Left ventricle myocardium inferior (tissue), 1 donor: ENCODE data around the gene TNNC2. TPM values are rescaled to one million over a fixed set of nuclear protein-coding genes. Genes with fewer than 3 reads are reported as not detected.

Experiments used
- DNase-seq: peaks from one replicate; pipeline ENCODE4 v3.0.0-alpha.2; 2020
- H3K27ac ChIP-seq: fragments of 200-600 bp; replicated peaks from 2 replicates; pipeline ENCODE4 v1.8.0; 2021
- H3K27me3 ChIP-seq: fragments of 200-600 bp; 2 replicates; pipeline ENCODE4 v1.8.0; 2021; ENCODE audit warnings: low read depth
- H3K36me3 ChIP-seq: fragments of 200-600 bp; 2 replicates; pipeline ENCODE4 v1.8.0; 2021
- H3K4me1 ChIP-seq: fragments of 200-600 bp; 2 replicates; pipeline ENCODE4 v1.8.0; 2021
- H3K4me3 ChIP-seq: fragments of 200-600 bp; 2 replicates; pipeline ENCODE4 v1.8.0; 2021; ENCODE audit warnings: mild to moderate bottlenecking, moderate library complexity
- H3K9me3 ChIP-seq: fragments of 200-600 bp; replicated peaks from 2 replicates; pipeline ENCODE4 v1.8.0; 2021
- intact Hi-C: fragments of 100-400 bp; cut with micrococcal nuclease; formaldehyde crosslinking; loops from one replicate; pipeline ENCODE4 v1.11.0; 2022
- total RNA-seq: library from RNA; stranded (reverse); fragmentation: NEBNext Ultra II Directional; extraction: Animal tissue kit (Norgen Biotek cat#: 25700); gene quantifications from one replicate; pipeline ENCODE4 v1.2.1, GENCODE V29; 2021
- TF ChIP-seq, protein P1 (sequence below): fragments of 200-600 bp; IDR thresholded peaks from 2 replicates; pipeline ENCODE4 v1.8.0; 2021; ENCODE audit warnings: antibody characterized with exemption, mild to moderate bottlenecking, borderline replicate concordance
- donor health status: DM: no; HTN: yes; CAD: no; lungs with severe emphysema.

TNNC2 gene
- total RNA-seq, 1 donor from 2014 or later, result 0.33 TPM

DNA sequence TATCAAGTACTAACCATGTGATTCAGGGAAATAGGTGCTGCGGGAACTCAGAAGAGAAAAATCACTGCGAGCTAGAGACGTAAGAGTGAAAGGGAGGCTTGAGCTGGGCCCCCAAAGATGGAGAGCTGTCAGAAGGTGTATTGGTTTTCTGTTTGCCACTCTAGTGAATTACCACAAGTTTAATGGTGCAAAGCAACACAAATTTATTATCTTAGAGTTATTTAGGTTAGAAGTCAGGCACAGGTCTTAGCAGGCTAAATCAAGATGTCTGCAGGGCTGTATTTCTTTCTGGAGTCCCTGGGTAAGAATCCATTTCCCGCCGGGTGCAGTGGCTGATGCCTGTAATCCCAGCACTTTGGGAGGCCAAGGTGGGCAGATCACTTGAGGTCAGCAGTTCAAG is 32.8 kb upstream of the TNNC2 start:
- Histone ChIP-seq H3K9me3 (no peaks in the 10 kb centered on the region), H3K4me3 (no peak overlapping the region), H3K36me3 (no peaks in the 10 kb centered on the region), H3K4me1 (peaks cover 38% of the 10 kb centered on the region), H3K27ac (no peak overlapping the region), H3K27me3 (no peaks in the 10 kb centered on the region)
- intact Hi-C loops, result no loop called here
- no peak for DNase-seq
- TF ChIP-seq, protein P1, sequence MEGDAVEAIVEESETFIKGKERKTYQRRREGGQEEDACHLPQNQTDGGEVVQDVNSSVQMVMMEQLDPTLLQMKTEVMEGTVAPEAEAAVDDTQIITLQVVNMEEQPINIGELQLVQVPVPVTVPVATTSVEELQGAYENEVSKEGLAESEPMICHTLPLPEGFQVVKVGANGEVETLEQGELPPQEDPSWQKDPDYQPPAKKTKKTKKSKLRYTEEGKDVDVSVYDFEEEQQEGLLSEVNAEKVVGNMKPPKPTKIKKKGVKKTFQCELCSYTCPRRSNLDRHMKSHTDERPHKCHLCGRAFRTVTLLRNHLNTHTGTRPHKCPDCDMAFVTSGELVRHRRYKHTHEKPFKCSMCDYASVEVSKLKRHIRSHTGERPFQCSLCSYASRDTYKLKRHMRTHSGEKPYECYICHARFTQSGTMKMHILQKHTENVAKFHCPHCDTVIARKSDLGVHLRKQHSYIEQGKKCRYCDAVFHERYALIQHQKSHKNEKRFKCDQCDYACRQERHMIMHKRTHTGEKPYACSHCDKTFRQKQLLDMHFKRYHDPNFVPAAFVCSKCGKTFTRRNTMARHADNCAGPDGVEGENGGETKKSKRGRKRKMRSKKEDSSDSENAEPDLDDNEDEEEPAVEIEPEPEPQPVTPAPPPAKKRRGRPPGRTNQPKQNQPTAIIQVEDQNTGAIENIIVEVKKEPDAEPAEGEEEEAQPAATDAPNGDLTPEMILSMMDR, result no peak

DNA sequence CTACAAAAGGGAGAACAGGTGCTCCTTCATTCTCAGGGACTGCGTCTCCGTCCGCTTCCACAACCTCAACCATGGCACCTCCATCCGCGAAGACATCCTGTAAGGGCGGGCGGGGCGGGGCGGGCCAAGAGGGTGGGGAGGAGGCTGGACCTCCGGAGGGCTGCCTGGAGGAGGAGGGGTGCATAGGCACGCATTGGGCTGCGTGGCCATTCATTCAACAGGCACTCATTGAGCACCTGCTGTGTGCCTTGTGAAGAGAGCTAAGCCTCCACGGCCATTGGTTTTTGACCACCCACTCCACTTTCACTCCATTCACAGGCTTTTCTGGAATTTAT is 30.7 kb upstream of the TNNC2 start:
- no peak for DNase-seq
- H3K27ac ChIP-seq, result peak overlapping the region; percentile 92
- H3K36me3 ChIP-seq, result peaks cover 19% of the 10 kb centered on the region
- TF ChIP-seq, protein P1, result no peak
- H3K4me3 ChIP-seq, result peak overlapping the region; percentile 98
- no peaks in the 10 kb centered on the region for H3K27me3 ChIP-seq
- H3K4me1 ChIP-seq, result peaks cover 44% of the 10 kb centered on the region
- H3K9me3 ChIP-seq, result no peaks in the 10 kb centered on the region
- intact Hi-C loops, result no loop called here

DNA sequence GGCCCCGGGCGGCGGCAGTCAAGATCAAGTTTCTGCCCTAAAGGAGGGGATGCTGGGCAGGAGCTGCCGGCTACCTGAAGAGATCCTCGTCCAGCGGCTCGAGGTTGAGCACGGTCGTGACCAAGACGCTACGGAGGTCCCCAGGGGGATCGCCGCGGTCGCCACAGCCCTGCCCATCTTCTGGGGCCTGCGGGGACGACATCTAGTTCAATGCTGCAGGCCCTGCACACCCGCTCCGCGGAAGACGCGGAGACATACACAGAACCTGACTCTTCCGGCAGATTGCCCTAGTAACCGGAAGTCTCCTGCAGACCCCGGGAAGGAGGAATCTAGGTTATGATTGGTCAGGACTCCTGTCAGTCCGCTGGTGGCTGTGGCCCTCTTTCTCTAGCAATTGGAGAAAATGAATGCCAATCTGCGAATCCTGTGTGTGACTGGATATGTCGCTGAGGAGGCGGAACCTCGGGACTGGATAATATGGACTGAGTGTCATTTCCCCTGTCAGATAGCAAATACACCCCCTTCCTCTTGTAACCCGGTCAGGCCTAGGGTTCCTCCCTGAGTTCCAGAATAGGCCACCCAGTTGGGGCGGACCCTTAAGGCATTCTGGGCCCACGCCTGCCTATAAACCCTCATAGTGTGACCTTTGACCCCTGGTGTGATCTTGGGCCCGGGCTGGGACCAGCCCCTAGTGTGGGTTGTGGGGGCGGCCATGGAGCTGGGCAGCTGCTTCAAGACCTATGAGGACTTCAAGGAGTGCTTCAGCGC is 30.2 kb upstream of the TNNC2 start, which contains the start of the genes ACOT8 and ZSWIM3:
TSS of gene ACOT8 (minus strand) at position 279 of the 768 bp plus-strand sequence. CDS start at position 202, 77 bp downstream.
TSS of gene ZSWIM3 (plus strand) at position 501 of the 768 bp plus-strand sequence. CDS start at position 713, 212 bp downstream.
- TF ChIP-seq, protein P1, result no peak
- Histone ChIP-seq H3K27me3 (no peaks in the 10 kb centered on the region), H3K36me3 (peaks cover 20% of the 10 kb centered on the region), H3K4me3 (peak within 1 kb of the TSS; percentile 98), H3K27ac (peak within 1 kb of the TSS; percentile 92), H3K4me1 (peaks cover 44% of the 10 kb centered on the region), H3K9me3 (no peaks in the 10 kb centered on the region)
- peak; percentile 90 for DNase-seq
- intact Hi-C loops, result no loop called here

- DNase-seq, result no peak
- no peaks in the 10 kb centered on the region for H3K27me3 ChIP-seq
- no peak overlapping the region for H3K4me3 ChIP-seq
- TF ChIP-seq, protein P1, result no peak
- H3K4me1 ChIP-seq, result peaks cover 51% of the 10 kb centered on the region
- H3K9me3 ChIP-seq, result no peaks in the 10 kb centered on the region
- H3K36me3 ChIP-seq, result peaks cover 36% of the 10 kb centered on the region
- intact Hi-C loops, result no loop called here
- no peak overlapping the region for H3K27ac ChIP-seq
Measured at GRCh38 chr20:45853484-45853883, 26.4 kb upstream of the TNNC2 start.

DNA sequence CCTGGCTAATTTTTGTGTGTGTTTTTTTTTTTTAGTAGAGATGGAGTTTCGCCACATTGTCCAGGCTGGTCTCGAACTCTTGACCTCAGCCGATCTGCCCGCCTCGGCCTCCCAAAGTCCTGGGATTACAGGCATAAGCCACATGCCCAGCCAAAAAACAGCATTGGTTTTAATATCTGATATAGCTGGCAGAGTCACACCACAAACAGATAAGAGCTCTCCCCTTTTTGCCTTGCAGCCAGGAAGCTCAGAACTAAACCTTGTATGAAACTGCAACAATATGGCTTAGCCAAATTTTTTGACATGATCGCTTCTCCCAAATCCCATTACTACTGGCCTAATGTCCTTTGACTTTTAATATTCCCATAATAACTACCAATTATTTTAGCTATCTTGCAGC is 25.2 kb upstream of the TNNC2 start:
- peaks cover 40% of the 10 kb centered on the region for H3K4me1 ChIP-seq
- intact Hi-C loops, result no loop called here
- TF ChIP-seq, protein P1, result no peak
- no peak overlapping the region for H3K27ac ChIP-seq
- no peaks in the 10 kb centered on the region for H3K9me3 ChIP-seq
- no peak for DNase-seq
- H3K4me3 ChIP-seq, result no peak overlapping the region
- no peaks in the 10 kb centered on the region for H3K27me3 ChIP-seq
- H3K36me3 ChIP-seq, result peaks cover 45% of the 10 kb centered on the region
